ENCODE data around the gene GNB5. TPM values are rescaled to one million over a fixed set of nuclear protein-coding genes. Genes with fewer than 3 reads are reported as not detected.
A peak's percentile ranks its signal among the peaks of the same experiment; 100 is the strongest.
"Not testable (repeated sequence)": the region's sequence is repeated elsewhere in the genome, so short reads cannot be mapped to it uniquely, and the experiment has no call there.

The GNB5 gene
- total RNA-seq, 1 experiment from 2014 or later, result 50.7 TPM

DNA sequence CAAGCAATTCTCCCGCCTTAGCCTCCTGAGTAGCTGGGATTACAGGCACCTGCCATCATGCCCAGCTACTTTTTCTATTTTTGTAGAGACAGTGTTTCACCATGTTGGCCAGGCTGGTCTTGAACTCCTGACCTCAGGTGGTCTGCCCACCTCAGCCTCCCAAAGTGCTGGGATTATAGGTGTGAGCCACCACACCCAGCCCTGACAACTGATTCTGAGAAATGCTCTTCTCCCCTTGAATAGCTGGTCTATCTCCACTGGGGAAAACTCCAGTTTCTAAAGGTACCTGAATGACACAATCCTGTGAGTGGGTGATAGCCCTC is 108.2 kb downstream of the GNB5 start:
- DNase-seq (ENCODE audit: low spot score); in situ Hi-C loops (cut with HindIII; ENCODE audit: low sequenced_read_pairs): not testable (repeated sequence)

DNA sequence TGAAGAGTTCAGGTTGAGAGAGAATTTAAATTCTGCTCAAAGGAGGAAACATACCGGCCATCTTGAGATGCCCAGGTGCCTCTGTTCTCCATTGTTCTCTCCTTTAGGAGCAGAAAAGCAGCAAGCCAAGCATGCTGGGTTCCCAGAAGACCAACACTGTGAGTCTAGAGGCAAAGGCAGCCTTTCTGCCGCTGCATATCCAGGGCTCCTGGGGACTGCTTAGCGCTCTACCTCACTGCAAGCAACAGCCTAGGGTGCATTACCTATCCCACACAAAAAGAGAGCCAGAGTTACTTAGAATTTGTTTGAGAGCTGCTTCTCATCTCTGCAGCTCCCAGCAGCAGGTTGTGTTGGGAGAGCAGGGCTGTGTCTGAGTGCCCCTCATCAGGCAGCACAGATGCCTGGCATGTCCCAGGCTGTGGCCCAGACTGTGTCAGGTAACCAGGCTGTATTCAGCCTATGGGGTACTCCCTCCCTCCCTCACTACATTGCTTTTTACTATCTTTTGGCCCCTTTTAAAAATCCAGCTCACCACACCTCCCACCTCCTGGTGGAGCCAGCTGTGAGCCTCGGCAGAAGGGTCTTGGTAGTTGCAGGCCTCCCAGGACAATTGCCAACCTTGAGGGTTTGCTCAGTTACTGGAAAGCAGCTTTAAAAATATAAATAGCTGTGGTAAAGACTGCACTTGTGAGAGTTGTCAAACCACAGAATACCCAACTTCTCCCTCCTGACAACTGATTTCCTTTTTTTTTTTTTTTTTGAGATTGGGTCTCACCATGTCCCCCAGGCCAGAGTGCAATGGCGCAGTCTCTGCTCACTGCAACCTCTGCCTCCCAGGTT is 108.8 kb downstream of the GNB5 start:
- no peak for DNase-seq (ENCODE audit: low spot score)
- in situ Hi-C loops (cut with HindIII; ENCODE audit: low sequenced_read_pairs), result no loop called here

DNA sequence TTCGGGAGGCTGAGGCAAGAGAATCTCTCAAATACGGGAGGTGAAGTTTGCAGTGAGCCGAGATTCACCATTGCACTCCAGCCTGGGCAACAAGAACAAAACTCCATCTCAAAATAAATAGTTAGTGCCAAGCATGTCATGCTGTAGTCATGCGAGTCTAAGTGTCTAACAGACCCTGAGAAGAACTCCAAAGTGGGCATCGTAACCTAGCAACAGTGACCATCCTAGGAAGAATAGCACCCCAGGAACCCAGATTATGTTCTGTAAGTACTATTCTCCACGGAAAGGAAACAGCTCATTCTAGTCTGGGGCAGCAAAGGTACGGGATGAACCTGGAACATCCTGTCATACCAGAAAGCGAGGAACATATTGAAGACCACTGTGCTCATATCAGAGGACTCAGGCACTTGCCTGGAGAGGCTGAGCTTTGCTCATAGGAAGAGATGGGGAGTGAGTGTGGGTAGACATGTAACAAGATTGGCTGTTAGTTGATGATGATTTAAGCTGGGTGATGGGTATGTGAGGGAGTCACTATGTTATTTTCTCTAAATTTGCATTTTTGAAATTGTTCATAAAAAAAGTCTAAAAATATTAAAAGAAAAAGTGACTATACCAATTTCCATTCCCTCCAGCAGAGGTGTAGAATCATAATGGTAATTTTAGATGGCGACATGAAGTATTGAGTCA is 110.3 kb downstream of the GNB5 start:
- in situ Hi-C loops (cut with HindIII; ENCODE audit: low sequenced_read_pairs), result no loop called here
- no peak for DNase-seq (ENCODE audit: low spot score)

DNA sequence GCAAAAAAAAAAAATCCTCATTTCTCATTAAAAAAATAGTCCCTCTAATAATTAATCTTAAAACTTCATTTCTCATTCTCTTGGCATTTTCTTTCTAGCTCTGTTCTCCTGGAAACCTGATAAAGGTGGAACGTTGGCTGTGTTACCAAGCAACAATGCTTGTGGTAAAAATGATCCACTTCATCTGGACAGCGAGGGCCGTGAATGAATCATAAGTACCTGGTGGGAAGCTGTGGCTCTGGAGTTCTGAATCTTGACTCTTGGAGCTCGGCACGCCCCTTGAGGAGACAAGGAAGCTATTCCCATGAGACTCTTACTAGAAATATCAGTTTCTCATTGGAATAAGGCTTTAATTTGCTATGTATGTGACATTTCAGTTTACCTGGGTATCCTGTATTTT is 111.2 kb downstream of the GNB5 start:
- in situ Hi-C loops (cut with HindIII; ENCODE audit: low sequenced_read_pairs), result no loop called here
- DNase-seq (ENCODE audit: low spot score), result no peak

DNA sequence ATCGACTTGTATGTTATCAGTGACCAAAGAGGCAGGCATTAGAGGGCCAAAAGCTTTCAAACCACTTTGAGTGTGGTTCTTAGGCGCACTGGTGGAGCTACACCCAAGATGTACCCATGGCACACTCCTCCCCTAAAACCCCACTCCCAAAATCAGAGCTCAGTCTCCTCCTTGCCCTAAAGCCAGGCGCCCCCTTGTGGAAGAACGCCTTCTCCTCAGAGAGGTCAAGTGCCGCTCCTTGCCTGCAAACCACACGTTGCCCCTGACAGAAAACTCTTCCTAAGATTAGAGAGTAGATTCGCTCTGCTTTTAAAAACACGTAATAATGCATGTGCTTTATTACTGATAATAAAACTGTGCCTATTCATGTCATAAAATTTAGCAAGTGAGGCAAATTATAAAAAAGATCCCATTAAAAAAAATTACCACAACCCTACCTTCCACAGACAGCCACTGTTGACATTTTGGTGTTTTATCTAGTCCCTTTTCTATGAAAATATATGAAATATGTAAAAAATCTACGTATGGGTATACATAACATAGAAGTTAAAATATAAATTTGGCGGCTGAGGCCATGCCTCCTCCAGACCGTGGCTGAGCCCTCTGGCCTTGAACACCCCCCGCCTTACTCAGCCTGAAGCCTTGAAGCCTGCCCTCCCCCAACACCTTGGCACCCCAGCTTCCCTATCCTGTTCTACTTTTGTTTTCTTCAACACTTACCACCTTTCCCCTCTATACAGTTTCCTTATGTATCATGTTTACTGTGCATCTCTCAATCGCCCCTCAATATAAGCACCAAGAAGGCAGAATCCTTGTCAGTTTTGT is 112.1 kb downstream of the GNB5 start:
- DNase-seq (ENCODE audit: low spot score), result peak; percentile 54
- in situ Hi-C loops (cut with HindIII; ENCODE audit: low sequenced_read_pairs), result no loop called here

DNA sequence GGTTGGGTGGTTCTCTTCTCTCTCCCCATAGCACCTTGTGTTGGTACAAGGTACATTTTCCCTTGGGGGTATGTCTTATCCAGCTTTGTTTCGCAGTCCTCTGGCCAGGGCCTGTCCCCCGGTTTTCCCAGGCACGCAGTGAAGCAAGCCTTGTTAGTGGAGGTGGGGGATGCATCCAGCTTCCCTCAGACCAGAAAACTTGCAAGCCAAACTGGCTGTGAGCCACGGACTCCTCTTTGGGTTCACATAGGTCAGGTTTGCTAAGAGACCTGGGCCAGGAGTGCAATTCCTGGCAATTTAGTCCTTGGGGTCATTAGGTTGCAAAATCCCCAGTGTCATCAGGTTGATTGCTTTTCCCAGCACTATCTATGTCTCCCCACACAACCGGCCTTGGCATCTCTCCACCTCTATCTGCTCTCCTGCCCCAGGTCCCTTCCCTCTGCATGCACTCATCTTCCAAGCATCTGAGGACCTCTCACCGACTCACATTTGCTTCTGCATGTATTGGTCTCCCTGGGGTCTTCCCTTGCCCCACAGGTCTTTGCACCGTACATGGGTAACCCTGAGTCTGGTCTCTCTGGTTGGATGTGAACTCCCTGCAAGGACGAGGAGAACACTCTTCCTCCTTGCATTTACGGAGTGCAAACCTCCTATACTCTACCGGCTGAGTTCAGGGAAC is 112.9 kb downstream of the GNB5 start:
- in situ Hi-C loops (cut with HindIII; ENCODE audit: low sequenced_read_pairs), result no loop called here
- DNase-seq (ENCODE audit: low spot score), result no peak

DNA sequence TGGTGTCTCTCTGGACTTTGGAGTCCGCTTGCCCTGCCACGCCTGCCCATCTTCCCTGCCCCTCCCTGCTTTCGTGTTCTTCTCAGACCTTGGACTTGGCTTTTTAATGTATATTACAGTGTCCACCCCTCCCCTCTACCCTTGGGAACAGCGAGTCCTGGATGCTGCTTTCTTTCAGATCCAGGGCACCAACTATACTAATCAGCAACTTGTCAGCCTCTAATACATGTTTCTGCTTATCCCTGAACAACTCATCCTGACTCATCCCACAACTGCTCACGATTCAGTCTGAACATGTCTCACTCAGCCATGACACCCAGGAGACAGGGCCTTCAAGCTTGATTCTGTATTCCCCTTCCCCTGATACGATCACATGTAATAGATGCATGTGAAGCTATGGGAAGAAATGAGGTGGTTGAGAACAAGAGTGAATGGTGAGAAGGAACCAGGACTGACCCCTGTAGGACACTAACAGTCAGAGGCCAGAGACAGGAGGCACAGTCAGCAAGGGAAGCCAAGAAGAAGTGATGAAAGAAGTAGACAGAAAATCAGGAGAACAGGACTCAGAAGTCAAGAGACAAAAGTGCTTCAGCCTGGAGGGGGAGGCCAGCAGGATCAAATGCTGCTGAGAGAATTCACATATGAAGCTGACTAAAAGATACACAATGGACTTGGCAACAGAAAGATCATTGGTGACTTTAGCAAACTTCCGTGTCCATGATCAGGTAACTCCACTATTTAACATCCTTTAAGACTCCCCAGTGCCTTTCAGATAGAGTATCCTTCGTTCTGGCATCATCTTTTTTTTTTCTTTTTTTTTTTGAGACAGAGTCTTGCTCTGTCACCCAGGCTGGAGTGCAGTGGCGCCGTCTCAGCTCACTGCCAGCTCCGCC is 114.1 kb downstream of the GNB5 start:
- in situ Hi-C loops (cut with HindIII; ENCODE audit: low sequenced_read_pairs), result no loop called here
- no peak for DNase-seq (ENCODE audit: low spot score)

DNA sequence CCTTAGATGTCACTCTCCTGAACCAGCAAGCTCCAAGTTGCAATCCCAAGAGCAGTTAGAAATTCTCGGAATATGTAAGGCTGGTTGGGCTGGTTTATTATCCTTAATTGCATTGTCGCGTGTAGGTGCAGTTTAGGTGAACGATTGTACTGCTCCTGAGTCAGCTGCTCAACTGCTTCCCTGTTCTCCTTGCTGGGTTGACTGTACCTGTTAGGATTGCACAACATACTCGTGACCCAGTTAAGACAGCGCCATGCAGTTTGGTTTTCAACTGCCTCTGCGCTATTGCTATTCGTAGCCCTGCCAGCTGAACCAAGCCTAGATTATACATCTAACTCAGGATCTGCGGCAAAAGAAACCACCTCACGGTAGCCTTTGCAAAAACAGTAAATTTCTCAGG is 119.6 kb downstream of the GNB5 start:
- in situ Hi-C loops (cut with HindIII; ENCODE audit: low sequenced_read_pairs), result no loop called here

DNA sequence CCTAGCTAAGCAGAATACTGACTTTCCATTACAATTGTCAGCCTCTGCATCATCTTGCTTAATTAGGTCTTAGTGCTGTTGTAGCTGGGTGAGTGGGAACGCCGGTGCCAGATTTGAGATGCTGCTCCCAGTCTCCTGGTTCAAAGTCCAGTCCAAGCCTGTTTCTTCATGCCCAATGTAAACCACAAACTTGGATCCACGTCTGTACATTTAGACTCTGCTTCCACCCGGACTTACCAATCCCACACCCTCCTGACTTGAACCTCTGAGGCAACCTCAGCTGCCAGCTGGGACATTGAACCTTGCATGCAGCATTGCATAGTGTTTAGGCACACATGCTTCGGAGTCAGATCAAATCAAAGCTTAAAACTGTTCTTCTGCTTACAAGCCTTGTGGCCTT is 121.6 kb downstream of the GNB5 start:
- no peak for DNase-seq (ENCODE audit: low spot score)
- in situ Hi-C loops (cut with HindIII; ENCODE audit: low sequenced_read_pairs), result no loop called here

More for the DNA sequence above, 119.6 kb downstream of the GNB5 start:
- DNase-seq (ENCODE audit: low spot score), result no peak

DNA sequence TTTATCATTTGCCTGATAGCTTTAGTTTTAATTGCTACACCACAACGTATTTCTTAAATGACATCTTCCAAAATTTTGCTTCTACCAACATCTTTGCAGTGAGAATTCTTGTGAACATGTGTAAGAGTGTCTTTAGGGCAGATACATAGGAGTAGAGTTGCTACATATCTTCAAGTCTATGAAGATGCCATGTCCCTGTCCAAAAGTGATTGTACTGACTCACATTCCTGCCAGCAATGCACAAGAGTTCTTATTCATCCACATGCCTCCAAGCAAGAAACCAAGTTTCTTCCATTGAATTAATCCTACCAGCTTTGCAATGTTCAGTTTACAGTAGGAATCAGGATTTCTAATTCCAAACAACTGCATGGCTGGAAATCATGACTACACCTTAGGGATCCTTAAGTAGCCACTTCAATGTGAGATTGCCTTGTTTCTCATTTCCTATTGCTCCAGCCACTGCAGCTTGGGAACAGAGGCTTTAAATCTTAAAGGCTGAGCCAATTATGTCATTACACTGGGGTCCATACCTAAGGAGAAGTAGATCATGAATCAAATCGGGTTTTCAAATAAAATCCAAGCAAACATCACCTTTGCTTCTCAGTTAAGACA is 123.1 kb downstream of the GNB5 start:
- in situ Hi-C loops (cut with HindIII; ENCODE audit: low sequenced_read_pairs), result no loop called here
- DNase-seq (ENCODE audit: low spot score), result no peak

DNA sequence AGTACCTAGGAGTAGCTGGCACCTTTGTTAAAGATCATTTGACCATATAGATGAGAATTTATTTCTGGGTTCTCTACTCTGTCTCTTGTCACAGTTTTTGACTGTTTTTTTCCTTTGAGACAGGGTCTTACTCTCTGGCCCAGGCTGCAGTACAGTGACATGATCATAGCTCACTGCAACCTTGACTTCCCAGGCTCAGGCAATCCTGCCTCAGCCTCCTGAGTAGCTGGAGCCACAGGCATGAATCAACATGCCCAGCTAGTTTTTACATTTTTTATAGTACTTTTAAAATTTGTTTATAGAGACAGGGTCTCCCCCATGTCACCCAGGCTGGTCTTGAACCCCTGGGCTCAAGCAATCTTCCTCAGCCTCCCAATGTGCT is 123.7 kb downstream of the GNB5 start:
- DNase-seq (ENCODE audit: low spot score), result no peak
- in situ Hi-C loops (cut with HindIII; ENCODE audit: low sequenced_read_pairs), result no loop called here

DNA sequence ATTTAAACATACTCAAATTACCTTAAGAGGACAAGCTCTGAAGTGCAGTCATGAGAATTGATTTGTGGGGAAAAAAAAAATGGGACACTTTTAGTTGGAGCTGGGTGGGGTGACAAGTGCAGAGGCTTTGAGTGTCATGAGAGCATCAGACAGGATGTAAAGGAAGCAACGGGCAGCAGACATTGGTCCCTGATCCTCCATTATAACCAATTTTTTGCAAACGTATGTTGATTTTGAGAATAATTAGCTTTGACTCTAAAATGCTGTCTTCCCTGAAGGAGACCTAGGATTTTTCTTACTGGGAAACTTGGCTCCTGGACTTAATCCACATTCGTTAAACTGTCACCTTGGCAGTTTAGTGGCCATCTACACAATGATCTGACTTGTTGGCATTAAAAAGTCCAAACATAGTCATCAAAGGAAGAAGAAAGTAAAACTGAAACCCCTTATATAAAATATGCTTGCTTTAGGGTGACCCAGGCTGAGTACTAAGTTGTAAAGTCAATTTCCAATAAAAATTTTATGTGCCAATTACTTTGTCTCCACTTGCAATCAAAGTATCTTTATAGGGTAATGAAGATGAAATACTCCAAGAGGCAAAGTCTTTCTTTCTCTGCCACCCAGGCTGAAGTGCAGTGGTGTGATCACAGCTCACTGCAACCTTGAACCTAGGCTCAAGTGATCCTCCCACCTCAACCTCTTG is 124.2 kb downstream of the GNB5 start:
- in situ Hi-C loops (cut with HindIII; ENCODE audit: low sequenced_read_pairs), result no loop called here
- no peak for DNase-seq (ENCODE audit: low spot score)

Other genes with a start within 250 kb of the GNB5 start
- 32.9 and 48.7 TPM in 2 replicates for gene LEO1, start 219.6 kb downstream of the GNB5 start, total RNA-seq (2014; rRNA removed; shearing (Covaris generic))
- gene MAPK6, start 172.2 kb downstream of the GNB5 start, total RNA-seq (2014; rRNA removed; shearing (Covaris generic)), result 51.4 and 70.7 TPM in 2 replicates
- not detected in 2 replicates for gene BCL2L10, start 78.6 kb downstream of the GNB5 start, total RNA-seq (2014; rRNA removed; shearing (Covaris generic))
- 1.3 and 4.2 TPM in 2 replicates for gene MYO5C, start 104.4 kb upstream of the GNB5 start, total RNA-seq (2014; rRNA removed; shearing (Covaris generic))

Data from G401 (cell line).